ENCODE data around the gene ATP1A1.

DNA sequence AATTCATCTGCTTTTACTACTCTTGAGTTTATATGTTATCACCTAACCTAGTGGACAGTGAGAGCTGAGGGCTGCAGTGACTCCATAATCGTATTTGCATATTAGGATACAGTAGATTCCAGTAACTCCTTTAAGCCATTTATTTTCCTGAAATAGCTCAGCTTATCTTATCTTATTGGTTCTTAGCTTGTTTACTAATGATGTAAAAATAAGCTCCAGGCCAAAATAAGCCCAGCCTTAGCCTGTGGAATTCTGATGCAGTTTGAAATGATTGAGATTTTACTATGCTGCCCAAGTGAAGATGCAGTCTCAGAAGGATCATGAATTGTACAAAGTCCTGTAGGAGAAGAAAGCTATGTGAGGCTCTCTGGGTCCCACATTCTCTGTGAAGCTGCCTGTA, 18.1 kb downstream of the ATP1A1 start:
- TF ChIP-seq EZH2 (IDR thresholded peaks at IDR 0.05; ENCODE audit: insufficient read depth, poor library complexity, severe bottlenecking), result no peak
- no peak for TF ChIP-seq EZH2phosphoT487 (IDR thresholded peaks at IDR 0.05; ENCODE audit: insufficient read depth, low read depth)

Measured in GM23248 (cell line).